Glomerular visceral epithelial cell (primary cell): ENCODE measurements around the gene BSPH1.
"Not testable (repeated sequence)": the region's sequence is repeated elsewhere in the genome, so short reads cannot be mapped to it uniquely, and the experiment has no call there.

Source experiments
- DNase-seq: peaks from one replicate; pipeline ENCODE4 v3.0.0-alpha.2; 2016; ENCODE audit errors: extremely low spot score

Gene BSPH1, protein sequence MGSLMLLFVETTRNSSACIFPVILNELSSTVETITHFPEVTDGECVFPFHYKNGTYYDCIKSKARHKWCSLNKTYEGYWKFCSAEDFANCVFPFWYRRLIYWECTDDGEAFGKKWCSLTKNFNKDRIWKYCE

GRCh38 chr19:47992070-47992469 is at the start of gene BSPH1:
Gene BSPH1 (minus strand): TSS chr19:47992170. CDS start chr19:47992081, 89 bp downstream.
- DNase-seq = no peak

DNA sequence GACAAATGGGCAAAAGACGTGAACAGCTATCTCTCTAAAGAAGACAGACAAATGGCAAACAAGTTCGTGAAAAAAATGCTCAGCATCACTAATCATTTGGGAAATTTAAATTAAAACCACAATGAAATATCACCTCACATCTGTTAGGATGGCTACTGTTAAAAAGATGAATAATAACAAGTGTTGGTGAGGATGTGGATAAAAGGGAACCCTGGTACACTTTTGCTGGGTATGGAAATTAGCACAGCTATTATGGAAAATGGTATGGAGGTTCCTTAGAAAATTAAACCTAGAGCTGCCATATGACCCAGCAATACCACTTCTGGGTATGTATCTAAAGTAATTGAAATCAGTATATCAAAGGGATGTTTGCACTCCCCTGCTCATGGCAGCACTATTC is 44.8 kb upstream of the BSPH1 start:
- DNase-seq = no peak

- no peak for DNase-seq
Measured at GRCh38 chr19:48033604-48034003, 41.6 kb upstream of the BSPH1 start.

DNA sequence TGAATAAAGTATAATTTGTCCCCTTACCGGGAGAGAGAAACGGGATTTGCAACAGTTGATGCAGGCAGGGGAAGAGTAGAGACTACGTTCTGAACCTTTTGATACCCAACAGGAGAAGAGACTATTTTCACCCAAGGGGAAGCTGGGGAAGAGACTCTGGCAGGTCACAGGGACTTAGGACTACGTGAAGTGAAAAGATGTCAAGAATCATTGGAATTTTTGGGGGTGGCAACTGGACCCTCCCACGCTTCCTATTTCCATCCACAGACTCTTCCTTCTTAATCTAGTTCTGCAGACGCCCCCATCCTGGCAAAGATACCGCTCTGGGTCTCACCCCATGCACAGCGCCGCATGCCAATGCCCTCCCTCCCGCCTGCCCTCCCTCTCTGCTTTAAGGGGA is 38.1 kb upstream of the BSPH1 start:
- DNase-seq = no peak

DNA sequence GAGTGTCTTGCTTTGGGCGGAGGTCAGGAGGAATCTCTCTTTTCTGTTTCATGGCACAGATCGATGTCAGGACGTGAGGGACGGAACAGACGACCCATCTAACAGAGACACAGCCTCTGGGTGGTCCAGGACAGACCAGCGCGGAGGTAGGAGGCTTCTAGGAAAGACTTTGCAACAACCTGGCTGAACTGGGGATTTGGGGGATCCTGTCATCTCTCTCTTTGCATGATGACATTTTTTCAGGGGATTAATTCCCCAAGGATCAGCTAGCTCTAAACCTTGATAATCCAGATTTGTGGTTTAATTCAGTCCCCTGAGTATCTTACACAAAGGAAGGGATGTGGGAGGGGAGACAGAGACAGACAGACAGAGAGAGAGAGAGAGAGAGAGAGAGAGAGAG is 37.5 kb upstream of the BSPH1 start:
- no peak for DNase-seq

GRCh38 chr19:48025480-48025879 is 33.5 kb upstream of the BSPH1 start:
- DNase-seq = no peak

DNA sequence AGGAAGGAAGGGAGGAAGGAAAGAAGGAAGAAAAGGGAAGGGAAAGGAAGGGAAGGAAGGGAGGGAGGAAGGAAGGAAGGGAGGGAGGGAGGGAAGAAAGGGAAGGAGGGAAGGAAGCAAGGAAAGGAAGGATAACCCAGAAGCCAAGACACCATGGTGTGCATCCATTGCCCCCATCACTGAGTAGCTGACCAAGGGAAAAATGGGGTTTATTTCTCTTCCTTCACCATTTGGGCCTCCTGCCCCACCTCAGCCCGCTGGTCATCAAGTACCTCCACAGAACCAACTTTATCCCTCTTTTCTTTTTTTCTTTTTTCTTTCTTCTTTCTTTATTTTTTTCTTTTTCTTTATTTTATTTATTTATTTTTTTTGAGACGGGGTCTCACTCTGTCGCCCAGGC is 31.5 kb upstream of the BSPH1 start:
- no peak for DNase-seq

- DNase-seq = no peak
Measured at GRCh38 chr19:48023011-48023410, 31.0 kb upstream of the BSPH1 start.

DNA sequence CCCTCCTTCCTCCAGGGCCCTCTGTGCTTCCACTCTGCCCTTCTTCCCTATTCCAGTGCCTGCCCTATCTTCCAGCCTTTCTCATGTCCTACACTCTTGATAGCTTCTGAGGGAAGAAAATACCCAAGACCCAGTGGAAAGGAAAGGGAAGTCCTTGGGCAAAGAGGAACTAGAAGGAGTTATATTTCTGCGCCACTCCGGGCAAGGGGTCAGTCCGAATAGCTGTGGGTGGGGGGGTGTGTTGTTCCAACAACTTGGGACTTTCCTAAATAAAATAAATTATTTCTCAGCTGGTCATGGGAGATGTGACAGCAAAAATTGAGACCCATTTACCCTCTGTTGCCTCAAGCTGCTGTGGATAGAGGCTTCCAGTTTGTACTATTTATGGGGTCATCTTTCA is 28.7 kb upstream of the BSPH1 start:
- DNase-seq = no peak

GRCh38 chr19:48010932-48011758 is 19.2 kb upstream of the BSPH1 start:
- no peak for DNase-seq

DNA sequence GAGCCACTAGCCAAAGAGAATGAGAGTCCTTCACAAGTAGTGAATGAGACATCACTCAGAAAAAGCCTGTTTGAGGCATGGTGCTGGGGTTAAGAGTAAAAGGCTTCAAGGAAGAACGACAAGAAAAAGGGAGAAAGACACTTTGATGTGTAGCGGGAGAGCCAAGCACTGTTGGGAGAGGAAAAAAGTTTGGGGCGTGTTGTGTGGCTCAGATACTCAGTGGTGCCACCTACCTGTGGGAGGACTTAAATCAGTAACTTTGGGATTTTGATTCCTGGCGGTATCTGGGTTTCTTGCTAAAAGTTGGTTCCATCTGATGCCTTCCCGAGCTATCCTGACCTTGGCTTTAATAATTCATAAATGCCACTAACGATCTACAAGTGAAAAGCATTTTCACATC is 14.8 kb upstream of the BSPH1 start:
- no peak for DNase-seq

- no peak for DNase-seq
Measured at GRCh38 chr19:48004236-48004635, 12.3 kb upstream of the BSPH1 start.

- DNase-seq = no peak
Measured at GRCh38 chr19:48000846-48001245, 8.9 kb upstream of the BSPH1 start.

DNA sequence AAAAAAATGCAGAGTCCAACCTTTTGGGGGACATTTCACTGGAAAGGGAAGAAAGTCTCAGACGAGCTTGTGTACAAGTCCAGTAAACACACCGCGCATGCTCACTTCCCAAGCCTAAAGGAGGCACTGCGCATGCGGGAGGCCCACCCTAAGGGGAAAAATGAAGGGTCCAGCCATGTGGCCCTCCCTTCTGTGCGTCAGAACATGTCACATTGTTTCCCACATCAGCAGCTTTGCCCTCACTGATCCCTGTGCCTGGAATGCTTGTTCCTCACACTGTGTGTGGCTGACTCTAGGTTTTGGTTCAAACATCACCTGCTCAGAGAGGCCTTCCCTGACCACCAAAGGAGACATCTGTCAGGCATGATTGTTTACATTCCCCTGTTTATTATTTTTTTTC is 6.8 kb upstream of the BSPH1 start:
- DNase-seq = no peak

DNA sequence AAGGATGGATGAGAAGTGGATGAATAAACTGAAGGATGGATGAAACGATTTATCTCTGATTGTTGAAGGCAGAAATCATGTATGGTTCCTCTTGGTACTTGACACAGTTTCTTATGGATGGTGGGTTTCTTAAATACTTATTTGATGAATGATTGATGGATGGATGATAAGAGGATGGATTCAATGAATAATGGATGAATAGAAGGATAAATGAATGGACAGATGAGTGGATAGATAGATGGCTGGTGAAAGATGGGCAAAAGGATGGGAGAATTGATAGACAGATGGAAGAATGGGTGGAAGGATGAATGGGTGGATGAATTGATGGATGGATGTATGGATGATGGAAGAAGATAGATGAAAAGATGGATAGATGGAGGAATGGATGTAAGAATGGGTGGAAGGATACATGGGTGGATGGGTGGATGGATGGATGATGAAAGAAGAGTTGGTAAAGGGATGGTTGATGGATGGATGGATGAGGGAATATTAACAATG is 4.3 kb upstream of the BSPH1 start:
- DNase-seq = no peak

DNA sequence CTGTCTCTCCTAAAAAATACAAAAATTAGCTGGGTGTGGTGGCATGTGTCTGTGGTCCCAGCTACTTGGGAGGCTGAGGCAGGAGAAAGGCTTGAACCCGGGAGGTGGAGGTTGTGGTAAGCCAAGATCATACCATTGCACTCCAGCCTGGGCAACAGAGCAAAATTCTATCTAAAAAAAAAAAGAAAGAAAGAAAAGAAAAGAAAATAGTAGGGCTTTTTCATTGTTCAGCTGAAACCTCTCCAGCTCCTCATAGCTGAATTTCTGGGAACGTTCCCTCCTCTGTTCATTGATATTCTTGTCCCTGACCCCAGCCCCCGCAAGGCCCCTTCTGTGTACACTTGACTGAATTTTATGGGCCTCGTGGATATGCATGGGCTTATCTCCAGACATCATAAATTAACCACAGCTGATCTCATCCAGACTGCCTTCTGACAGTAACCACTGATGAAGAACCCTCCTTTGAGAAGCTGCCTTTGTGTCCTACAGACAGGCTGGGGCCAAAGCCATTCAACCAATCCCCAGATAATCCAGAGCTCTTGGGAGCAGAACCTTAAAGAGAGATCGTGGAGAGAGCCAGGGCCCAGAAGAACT is 2.3 kb upstream of the BSPH1 start, which contains the start of gene ELSPBP1:
Gene ELSPBP1, plus strand, starts transcription at position 424 of the 594 bp plus-strand sequence. CDS start 14,036 bp downstream, outside the sequence.
- peak; percentile 30 for DNase-seq

- DNase-seq = no peak
Measured at GRCh38 chr19:47991191-47991808, 670 bp downstream of the BSPH1 start.

DNA sequence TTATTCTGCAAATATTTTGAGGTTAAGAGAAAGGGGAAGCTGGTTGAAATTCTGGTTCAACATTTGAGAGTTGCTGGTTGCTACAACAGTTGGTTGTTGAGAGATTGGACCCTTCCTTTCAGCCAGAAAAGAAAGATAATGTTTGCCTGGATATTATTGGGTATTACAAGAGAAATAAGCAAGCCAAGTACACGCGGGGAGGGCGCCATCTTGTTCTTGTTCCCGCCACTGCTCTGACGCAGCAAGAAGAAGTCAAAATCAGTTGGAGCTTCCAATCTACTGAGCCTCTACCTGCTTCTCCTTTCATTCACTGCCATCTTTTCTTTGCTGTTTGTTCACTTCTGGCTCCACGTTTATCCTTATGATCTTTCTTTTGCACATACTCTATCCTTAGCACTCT is 18.4 kb downstream of the BSPH1 start:
- no peak for DNase-seq

DNA sequence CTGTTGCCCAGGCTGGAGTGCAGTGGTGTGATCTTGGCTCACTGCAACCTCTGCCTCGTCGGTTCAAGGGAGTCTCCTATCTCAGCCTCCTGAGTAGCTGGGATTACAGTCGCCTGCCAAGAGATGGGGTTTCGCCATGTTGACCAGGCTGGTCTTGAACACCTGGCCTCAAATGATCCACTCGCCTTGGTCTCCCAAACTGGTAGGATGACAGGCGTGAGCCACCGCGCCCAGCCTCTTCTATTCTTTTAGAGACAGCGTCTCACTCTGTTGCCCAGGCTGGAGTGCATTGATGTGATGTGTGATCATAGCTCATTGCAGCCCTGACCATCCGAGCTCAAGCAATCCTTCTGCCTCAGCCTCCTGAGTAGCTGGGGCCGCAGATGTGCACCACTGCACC is 36.0 kb downstream of the BSPH1 start:
- not testable (repeated sequence) for DNase-seq

- not testable (repeated sequence) for DNase-seq
Measured at GRCh38 chr19:47952132-47952531, 39.8 kb downstream of the BSPH1 start.

DNA sequence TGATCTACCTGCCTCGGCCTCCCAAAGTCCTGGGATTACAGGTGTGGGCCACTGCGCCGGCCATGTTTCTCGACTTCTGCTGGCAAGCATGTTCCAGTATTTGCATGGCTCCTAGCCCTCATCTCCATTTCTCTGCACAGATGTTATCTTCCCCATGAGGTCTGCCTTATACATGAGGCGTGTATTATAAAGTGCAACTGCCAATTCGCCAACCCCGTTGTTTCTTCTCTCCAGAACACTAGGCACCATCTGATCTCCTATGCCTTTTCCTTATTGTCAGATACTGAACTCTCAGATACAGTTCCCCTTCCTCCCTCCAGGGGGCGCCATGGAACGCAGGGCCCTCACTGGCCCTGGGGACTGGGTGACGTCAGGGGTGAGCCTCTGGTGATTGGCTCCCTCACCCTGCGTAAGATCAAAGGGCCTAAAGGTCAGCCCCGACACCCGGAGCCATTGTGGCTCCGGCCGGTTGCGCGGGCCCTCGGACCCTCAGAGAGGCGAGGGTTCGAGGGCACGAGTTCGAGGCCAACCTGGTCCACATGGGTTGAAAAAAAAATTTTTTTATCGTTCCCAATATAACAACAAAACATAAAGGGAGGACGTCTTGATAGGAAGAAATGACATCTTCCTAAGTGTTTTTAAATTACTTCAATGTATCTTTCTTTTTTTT is 42.0 kb downstream of the BSPH1 start:
- not testable (repeated sequence) for DNase-seq

GRCh38 chr19:47928581-47928980 is 63.4 kb downstream of the BSPH1 start:
- not testable (repeated sequence) for DNase-seq
